ENCODE measurements around the gene GPR183. TPM values are rescaled to one million over a fixed set of nuclear protein-coding genes. Genes with fewer than 3 reads are reported as not detected.

GPR183 gene
- total RNA-seq, 3 donors from 2014 or later (not counting 1 experiment from before 2014, with no cell fraction given), result 20.0 to 47.0 (median 41.1) TPM

DNA sequence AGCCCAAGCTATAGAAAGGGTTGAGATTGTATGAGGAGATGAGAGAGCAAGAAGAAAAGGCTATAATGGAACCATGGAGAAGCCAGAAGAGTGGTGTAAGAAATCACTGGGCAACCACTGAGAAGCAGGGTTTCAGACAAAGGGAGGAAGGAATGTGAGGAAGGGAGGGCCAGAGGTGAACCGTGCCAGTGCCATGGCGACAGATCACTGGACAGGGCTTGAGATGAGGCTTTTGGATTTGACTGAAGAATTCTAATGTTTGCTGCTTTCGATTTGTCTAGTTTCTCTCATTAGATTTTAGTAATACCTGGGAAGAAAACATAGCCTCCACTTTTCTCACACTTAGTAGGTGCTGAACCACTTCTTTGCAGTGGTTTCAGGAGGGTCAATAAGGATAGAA lies 6.3 kb upstream of the GPR183 start:
- Histone ChIP-seq H3K9me3 (ENCODE audit: control insufficient read depth, insufficient read depth, low read length) (no peaks in the 10 kb centered on the region), H3K27ac (ENCODE audit: low read length) (peak overlapping the region; percentile 6), H3K4me3 (ENCODE audit: low read length) (no peak overlapping the region), H3K4me1 (ENCODE audit: control insufficient read depth, insufficient read depth, low read length) (peaks cover 31% of the 10 kb centered on the region), H3K36me3 (ENCODE audit: control insufficient read depth, insufficient read depth, low read length) (peaks cover 10% of the 10 kb centered on the region), H3K27me3 (ENCODE audit: control insufficient read depth, insufficient read depth, low read length) (no peaks in the 10 kb centered on the region)
- Mint-ChIP-seq H3K27me3 (ENCODE audit: low read depth in 2 of 2) (no peaks in the 10 kb centered on the region), H3K9me3 (no peaks in the 10 kb centered on the region), H3K4me1 (peaks cover 32 to 36% of the 10 kb centered on the region in 2 donors), H3K27ac (peak overlapping the region; percentile 26 to 46), H3K4me3 (no peak overlapping the region), H3K36me3 (peaks cover 9% of the 10 kb centered on the region)
- WGBS (ENCODE audit: insufficient coverage), result 34% methylated on average over 2 of the region's 3 CpGs
- TF ChIP-seq, protein P1, sequence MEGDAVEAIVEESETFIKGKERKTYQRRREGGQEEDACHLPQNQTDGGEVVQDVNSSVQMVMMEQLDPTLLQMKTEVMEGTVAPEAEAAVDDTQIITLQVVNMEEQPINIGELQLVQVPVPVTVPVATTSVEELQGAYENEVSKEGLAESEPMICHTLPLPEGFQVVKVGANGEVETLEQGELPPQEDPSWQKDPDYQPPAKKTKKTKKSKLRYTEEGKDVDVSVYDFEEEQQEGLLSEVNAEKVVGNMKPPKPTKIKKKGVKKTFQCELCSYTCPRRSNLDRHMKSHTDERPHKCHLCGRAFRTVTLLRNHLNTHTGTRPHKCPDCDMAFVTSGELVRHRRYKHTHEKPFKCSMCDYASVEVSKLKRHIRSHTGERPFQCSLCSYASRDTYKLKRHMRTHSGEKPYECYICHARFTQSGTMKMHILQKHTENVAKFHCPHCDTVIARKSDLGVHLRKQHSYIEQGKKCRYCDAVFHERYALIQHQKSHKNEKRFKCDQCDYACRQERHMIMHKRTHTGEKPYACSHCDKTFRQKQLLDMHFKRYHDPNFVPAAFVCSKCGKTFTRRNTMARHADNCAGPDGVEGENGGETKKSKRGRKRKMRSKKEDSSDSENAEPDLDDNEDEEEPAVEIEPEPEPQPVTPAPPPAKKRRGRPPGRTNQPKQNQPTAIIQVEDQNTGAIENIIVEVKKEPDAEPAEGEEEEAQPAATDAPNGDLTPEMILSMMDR (IDR thresholded peaks at IDR 0.05), result no peak
- DNase-seq (no peak), ATAC-seq (no peak)
- intact Hi-C loops (cut with micrococcal nuclease), result no loop called here

DNA sequence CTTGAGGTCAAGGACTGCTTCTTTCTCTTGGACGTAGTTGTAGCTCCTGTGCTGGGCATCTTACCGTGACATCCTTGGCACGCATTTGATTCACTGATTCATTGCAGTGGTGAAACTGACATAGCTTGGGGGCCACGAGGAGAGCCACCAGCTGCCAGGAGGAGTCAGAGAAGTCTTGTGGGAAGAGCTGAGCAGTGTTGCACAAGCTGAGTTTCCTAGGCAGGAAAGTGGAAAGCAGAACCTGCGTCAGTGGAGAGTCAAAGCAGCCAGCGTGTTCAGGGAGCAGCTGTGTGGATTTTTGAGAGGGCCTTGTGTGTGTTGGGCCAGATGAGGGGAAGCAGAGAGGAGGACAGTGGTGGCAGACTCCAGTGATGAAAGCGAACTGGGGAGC lies 5.3 kb upstream of the GPR183 start:
- intact Hi-C loops (cut with micrococcal nuclease), result no loop called here
- Histone ChIP-seq H3K4me3 (ENCODE audit: low read length) (no peak overlapping the region), H3K36me3 (ENCODE audit: control insufficient read depth, insufficient read depth, low read length) (peaks cover 10% of the 10 kb centered on the region), H3K27me3 (ENCODE audit: control insufficient read depth, insufficient read depth, low read length) (no peaks in the 10 kb centered on the region), H3K27ac (ENCODE audit: low read length) (peak overlapping the region; percentile 39), H3K9me3 (ENCODE audit: control insufficient read depth, insufficient read depth, low read length) (no peaks in the 10 kb centered on the region), H3K4me1 (ENCODE audit: control insufficient read depth, insufficient read depth, low read length) (peaks cover 38% of the 10 kb centered on the region)
- H3K27me3 Mint-ChIP-seq (ENCODE audit: low read depth in 2 of 2), result no peaks in the 10 kb centered on the region
- no peak overlapping the region for H3K27ac Mint-ChIP-seq
- WGBS (ENCODE audit: insufficient coverage), result 69% methylated on average over 7 of the region's 7 CpGs
- H3K4me3 Mint-ChIP-seq, result no peak overlapping the region
- ATAC-seq, result no peak
- H3K4me1 Mint-ChIP-seq, result peaks cover 42% of the 10 kb centered on the region in 2 donors
- peaks cover 14% of the 10 kb centered on the region for H3K36me3 Mint-ChIP-seq
- TF ChIP-seq, protein P1 (IDR thresholded peaks at IDR 0.05), result no peak
- peak in 1 of 2 donors; percentile 40 for DNase-seq
- no peaks in the 10 kb centered on the region for H3K9me3 Mint-ChIP-seq

DNA sequence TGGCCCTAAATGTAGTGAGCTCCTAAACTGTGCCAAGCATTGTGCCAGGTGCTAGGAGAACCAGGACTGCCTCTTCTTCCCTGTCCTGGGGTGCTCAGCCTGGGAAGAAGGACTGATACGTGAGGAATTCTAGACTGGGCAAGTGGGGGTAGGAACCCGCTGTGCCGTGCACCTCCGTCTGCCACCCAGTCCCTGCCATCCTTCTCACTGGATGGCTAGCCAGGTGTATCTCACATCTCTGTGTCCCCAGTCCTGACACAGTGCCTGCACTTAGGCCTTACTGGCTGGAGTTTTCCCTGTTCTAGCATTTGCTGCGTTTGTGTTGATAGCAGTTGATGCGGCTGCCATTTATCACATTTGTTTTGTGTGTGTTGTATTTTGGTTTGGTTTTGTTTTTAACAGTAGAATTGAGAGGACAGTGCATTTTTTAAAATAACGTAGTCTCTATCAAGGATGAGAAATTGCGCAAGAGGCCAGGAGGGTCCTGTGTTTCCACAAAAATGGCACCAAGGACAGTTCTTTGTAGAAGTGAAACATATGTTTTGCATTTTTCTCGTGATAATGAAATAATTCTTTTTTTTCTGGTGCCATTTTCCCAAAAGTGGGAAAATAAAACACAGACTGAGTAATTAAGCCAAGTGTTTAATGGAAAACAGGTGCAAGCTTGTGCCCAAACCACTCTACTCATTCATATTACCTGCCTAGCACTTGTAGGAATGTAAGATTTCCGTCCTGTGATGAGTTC lies 4.7 kb upstream of the GPR183 start:
- no peak for DNase-seq
- TF ChIP-seq, protein P1 (IDR thresholded peaks at IDR 0.05), result no peak
- ATAC-seq, result no peak
- Histone ChIP-seq H3K4me1 (ENCODE audit: control insufficient read depth, insufficient read depth, low read length) (peaks cover 38% of the 10 kb centered on the region), H3K9me3 (ENCODE audit: control insufficient read depth, insufficient read depth, low read length) (no peaks in the 10 kb centered on the region), H3K27me3 (ENCODE audit: control insufficient read depth, insufficient read depth, low read length) (no peaks in the 10 kb centered on the region), H3K36me3 (ENCODE audit: control insufficient read depth, insufficient read depth, low read length) (peaks cover 7% of the 10 kb centered on the region), H3K4me3 (ENCODE audit: low read length) (no peak overlapping the region), H3K27ac (ENCODE audit: low read length) (peak overlapping the region; percentile 39)
- Mint-ChIP-seq H3K4me3 (no peak overlapping the region), H3K27ac (no peak overlapping the region), H3K9me3 (no peaks in the 10 kb centered on the region), H3K27me3 (ENCODE audit: low read depth in 2 of 2) (no peaks in the 10 kb centered on the region), H3K36me3 (peaks cover 14% of the 10 kb centered on the region), H3K4me1 (peaks cover 47 to 48% of the 10 kb centered on the region in 2 donors)
- 93% methylated on average over 10 of the region's 10 CpGs for WGBS (ENCODE audit: insufficient coverage)
- intact Hi-C loops (cut with micrococcal nuclease), result no loop called here

DNA sequence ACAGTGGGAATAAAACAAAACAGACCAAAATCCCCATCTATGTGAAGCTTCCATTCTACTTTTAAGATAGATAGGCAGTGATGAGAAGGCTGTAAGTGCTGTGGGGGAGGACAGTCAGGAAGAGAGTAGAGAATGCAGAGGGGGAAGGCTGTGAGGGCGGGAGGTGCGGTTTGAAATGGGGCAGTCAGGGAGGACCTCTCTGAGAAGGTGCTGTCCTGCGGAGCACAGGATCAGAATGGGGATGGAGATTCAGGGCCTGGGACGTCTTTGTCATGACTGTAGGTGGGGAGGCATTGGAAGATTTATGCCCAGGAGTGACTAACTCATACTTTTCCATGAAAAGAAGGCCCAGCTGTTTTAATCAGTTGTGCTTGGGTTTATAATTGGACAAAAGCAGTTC lies 3.9 kb upstream of the GPR183 start:
- peaks cover 7% of the 10 kb centered on the region for H3K36me3 ChIP-seq (ENCODE audit: control insufficient read depth, insufficient read depth, low read length)
- no peak overlapping the region for H3K4me3 ChIP-seq (ENCODE audit: low read length)
- TF ChIP-seq, protein P1 (IDR thresholded peaks at IDR 0.05), result no peak
- Mint-ChIP-seq H3K36me3 (peaks cover 14% of the 10 kb centered on the region), H3K4me1 (peaks cover 48 to 56% of the 10 kb centered on the region in 2 donors), H3K27ac (peak overlapping the region in 1 of 2 donors; percentile 5), H3K9me3 (no peaks in the 10 kb centered on the region), H3K27me3 (ENCODE audit: low read depth in 2 of 2) (no peaks in the 10 kb centered on the region), H3K4me3 (no peak overlapping the region)
- H3K9me3 ChIP-seq (ENCODE audit: control insufficient read depth, insufficient read depth, low read length), result no peaks in the 10 kb centered on the region
- WGBS (ENCODE audit: insufficient coverage), result 73% methylated on average over 4 of the region's 4 CpGs
- H3K4me1 ChIP-seq (ENCODE audit: control insufficient read depth, insufficient read depth, low read length), result peaks cover 38% of the 10 kb centered on the region
- ATAC-seq (no peak), DNase-seq (no peak)
- no peak overlapping the region for H3K27ac ChIP-seq (ENCODE audit: low read length)
- H3K27me3 ChIP-seq (ENCODE audit: control insufficient read depth, insufficient read depth, low read length), result no peaks in the 10 kb centered on the region
- intact Hi-C loops (cut with micrococcal nuclease), result no loop called here

All from natural killer cell (primary cell).